Effector memory CD4-positive, alpha-beta T cell (primary cell): ENCODE measurements around the gene PDE5A.

Experiments
- DNase-seq, 3 donors: peaks; one replicate each; pipeline ENCODE4 v3.0.0-alpha.2; 2020
- H3K27ac ChIP-seq: 2 replicates; pipeline ENCODE4 v1.7.0; 2013; ENCODE audit warnings: mild to moderate bottlenecking, low read length, moderate library complexity; ENCODE audit not compliant: insufficient read depth, poor library complexity, severe bottlenecking
- H3K27me3 ChIP-seq: replicated peaks from 2 replicates; pipeline ENCODE4 v1.7.0; 2013; ENCODE audit warnings: mild to moderate bottlenecking, low read length; ENCODE audit not compliant: insufficient read depth, control insufficient read depth, poor library complexity, severe bottlenecking
- H3K36me3 ChIP-seq: 2 replicates; pipeline ENCODE4 v1.7.0; 2013; ENCODE audit warnings: mild to moderate bottlenecking, low read length, moderate library complexity; ENCODE audit not compliant: control insufficient read depth, insufficient read depth
- H3K4me1 ChIP-seq: 2 replicates; pipeline ENCODE4 v1.7.0; 2013; ENCODE audit warnings: low read length, mild to moderate bottlenecking; ENCODE audit not compliant: control insufficient read depth, insufficient read depth, poor library complexity, severe bottlenecking
- H3K4me3 ChIP-seq: 2 replicates; pipeline ENCODE4 v1.7.0; 2013; ENCODE audit warnings: low read length, low read depth, mild to moderate bottlenecking; ENCODE audit not compliant: insufficient read depth, poor library complexity, severe bottlenecking
- H3K9me3 ChIP-seq: 2 replicates; pipeline ENCODE4 v1.7.0; 2013; ENCODE audit warnings: mild to moderate bottlenecking, low read length, moderate library complexity; ENCODE audit not compliant: control insufficient read depth

Gene PDE5A

GRCh38 chr4:119526786-119527550, 101.6 kb downstream of the PDE5A start:
- Histone ChIP-seq H3K27ac (no peak overlapping the region), H3K27me3 (no peaks in the 10 kb centered on the region), H3K9me3 (no peaks in the 10 kb centered on the region), H3K36me3 (no peaks in the 10 kb centered on the region), H3K4me3 (no peak overlapping the region), H3K4me1 (no peaks in the 10 kb centered on the region)
- DNase-seq = no peak

GRCh38 chr4:119525771-119526712, 102.6 kb downstream of the PDE5A start:
- H3K27ac ChIP-seq = no peak overlapping the region
- no peaks in the 10 kb centered on the region for H3K9me3 ChIP-seq
- no peaks in the 10 kb centered on the region for H3K4me1 ChIP-seq
- no peaks in the 10 kb centered on the region for H3K36me3 ChIP-seq
- no peak for DNase-seq
- no peaks in the 10 kb centered on the region for H3K27me3 ChIP-seq
- H3K4me3 ChIP-seq = no peak overlapping the region

- H3K36me3 ChIP-seq = no peaks in the 10 kb centered on the region
- no peak overlapping the region for H3K27ac ChIP-seq
- H3K4me3 ChIP-seq = no peak overlapping the region
- no peaks in the 10 kb centered on the region for H3K27me3 ChIP-seq
- no peaks in the 10 kb centered on the region for H3K4me1 ChIP-seq
- H3K9me3 ChIP-seq = no peaks in the 10 kb centered on the region
- DNase-seq = no peak
These were observed 103.4 kb downstream of the PDE5A start for GRCh38 chr4:119525005-119525749.

- Histone ChIP-seq H3K9me3 (no peaks in the 10 kb centered on the region), H3K4me3 (no peak overlapping the region), H3K36me3 (no peaks in the 10 kb centered on the region), H3K27me3 (no peaks in the 10 kb centered on the region), H3K27ac (no peak overlapping the region), H3K4me1 (no peaks in the 10 kb centered on the region)
- DNase-seq = no peak
These were observed 105.2 kb downstream of the PDE5A start for GRCh38 chr4:119523399-119523798.

- peaks cover 2% of the 10 kb centered on the region for H3K36me3 ChIP-seq
- H3K27me3 ChIP-seq = no peaks in the 10 kb centered on the region
- no peak overlapping the region for H3K27ac ChIP-seq
- DNase-seq = no peak
- no peaks in the 10 kb centered on the region for H3K4me1 ChIP-seq
- no peaks in the 10 kb centered on the region for H3K9me3 ChIP-seq
- no peak overlapping the region for H3K4me3 ChIP-seq
These were observed 107.3 kb downstream of the PDE5A start for GRCh38 chr4:119521268-119521667.

- no peak overlapping the region for H3K4me3 ChIP-seq
- H3K4me1 ChIP-seq = no peaks in the 10 kb centered on the region
- H3K36me3 ChIP-seq = peaks cover 10% of the 10 kb centered on the region
- no peak for DNase-seq
- H3K27me3 ChIP-seq = no peaks in the 10 kb centered on the region
- no peaks in the 10 kb centered on the region for H3K9me3 ChIP-seq
- no peak overlapping the region for H3K27ac ChIP-seq
These were observed 109.6 kb downstream of the PDE5A start for GRCh38 chr4:119518915-119519410.

GRCh38 chr4:119518230-119518892, 110.2 kb downstream of the PDE5A start:
- Histone ChIP-seq H3K27ac (no peak overlapping the region), H3K36me3 (peaks cover 12% of the 10 kb centered on the region), H3K27me3 (no peaks in the 10 kb centered on the region), H3K4me3 (no peak overlapping the region), H3K9me3 (no peaks in the 10 kb centered on the region), H3K4me1 (no peaks in the 10 kb centered on the region)
- DNase-seq = no peak

GRCh38 chr4:119517361-119518229, 111.0 kb downstream of the PDE5A start:
- no peaks in the 10 kb centered on the region for H3K27me3 ChIP-seq
- no peak overlapping the region for H3K27ac ChIP-seq
- H3K4me3 ChIP-seq = no peak overlapping the region
- peaks cover 17% of the 10 kb centered on the region for H3K36me3 ChIP-seq
- no peaks in the 10 kb centered on the region for H3K9me3 ChIP-seq
- no peaks in the 10 kb centered on the region for H3K4me1 ChIP-seq
- DNase-seq = no peak

- no peaks in the 10 kb centered on the region for H3K4me1 ChIP-seq
- peaks cover 17% of the 10 kb centered on the region for H3K36me3 ChIP-seq
These were observed 116.2 kb downstream of the PDE5A start for GRCh38 chr4:119512398-119512797.

More at GRCh38 chr4:119512398-119512797, 116.2 kb downstream of the PDE5A start:
- DNase-seq = no peak
- Histone ChIP-seq H3K27me3 (no peaks in the 10 kb centered on the region), H3K27ac (no peak overlapping the region), H3K4me3 (no peak overlapping the region), H3K9me3 (no peaks in the 10 kb centered on the region)
